ENCODE results near the gene CAPZA1.

CAPZA1 gene

DNA sequence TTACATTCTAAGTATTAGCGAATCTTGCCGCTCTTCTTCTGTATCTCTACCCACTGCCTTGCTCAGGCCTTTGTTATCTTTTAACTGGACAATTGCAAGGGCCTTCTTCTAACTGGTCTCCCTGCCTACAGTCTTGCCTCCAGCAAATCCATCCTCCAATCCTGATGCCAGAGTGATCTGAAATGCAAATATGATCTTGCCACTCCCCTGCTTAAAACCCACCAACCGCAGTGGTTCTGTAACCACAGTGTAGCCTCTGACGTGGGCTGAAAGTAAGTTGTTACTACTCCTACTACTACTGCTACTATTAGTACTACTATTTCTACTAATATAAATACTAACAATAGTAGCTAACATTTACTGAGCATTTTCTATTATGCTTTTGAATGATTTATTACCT lies 67.2 kb downstream of the CAPZA1 start:
- Histone ChIP-seq H3K4me1 (ENCODE audit: low read length) (no peaks in the 10 kb centered on the region), H4K20me1 (ENCODE audit: insufficient read depth, low read length) (no peaks in the 10 kb centered on the region), H3K79me2 (ENCODE audit: low read length) (no peaks in the 10 kb centered on the region), H3K27ac (ENCODE audit: low read length) (no peak overlapping the region), H3K36me3 (replicated peaks; ENCODE audit: low read depth, low read length) (no peaks in the 10 kb centered on the region), H3K27me3 (ENCODE audit: low read depth, low read length) (no peaks in the 10 kb centered on the region), H3K9me3 (ENCODE audit: insufficient read depth, low read length) (no peaks in the 10 kb centered on the region), H3K9ac (ENCODE audit: low read length) (no peak overlapping the region), H3K4me3 (ENCODE audit: low read length) (no peak overlapping the region), H2AFZ (ENCODE audit: low read depth, low read length) (no peak overlapping the region), H3K4me2 (ENCODE audit: low read length) (no peak overlapping the region)
- no peak for TF ChIP-seq EZH2phosphoT487 (IDR thresholded peaks at IDR 0.05; ENCODE audit: low read depth)
- TF ChIP-seq, protein P1, sequence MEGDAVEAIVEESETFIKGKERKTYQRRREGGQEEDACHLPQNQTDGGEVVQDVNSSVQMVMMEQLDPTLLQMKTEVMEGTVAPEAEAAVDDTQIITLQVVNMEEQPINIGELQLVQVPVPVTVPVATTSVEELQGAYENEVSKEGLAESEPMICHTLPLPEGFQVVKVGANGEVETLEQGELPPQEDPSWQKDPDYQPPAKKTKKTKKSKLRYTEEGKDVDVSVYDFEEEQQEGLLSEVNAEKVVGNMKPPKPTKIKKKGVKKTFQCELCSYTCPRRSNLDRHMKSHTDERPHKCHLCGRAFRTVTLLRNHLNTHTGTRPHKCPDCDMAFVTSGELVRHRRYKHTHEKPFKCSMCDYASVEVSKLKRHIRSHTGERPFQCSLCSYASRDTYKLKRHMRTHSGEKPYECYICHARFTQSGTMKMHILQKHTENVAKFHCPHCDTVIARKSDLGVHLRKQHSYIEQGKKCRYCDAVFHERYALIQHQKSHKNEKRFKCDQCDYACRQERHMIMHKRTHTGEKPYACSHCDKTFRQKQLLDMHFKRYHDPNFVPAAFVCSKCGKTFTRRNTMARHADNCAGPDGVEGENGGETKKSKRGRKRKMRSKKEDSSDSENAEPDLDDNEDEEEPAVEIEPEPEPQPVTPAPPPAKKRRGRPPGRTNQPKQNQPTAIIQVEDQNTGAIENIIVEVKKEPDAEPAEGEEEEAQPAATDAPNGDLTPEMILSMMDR (IDR thresholded peaks at IDR 0.05; ENCODE audit: low read depth, low read length): no peak

DNA sequence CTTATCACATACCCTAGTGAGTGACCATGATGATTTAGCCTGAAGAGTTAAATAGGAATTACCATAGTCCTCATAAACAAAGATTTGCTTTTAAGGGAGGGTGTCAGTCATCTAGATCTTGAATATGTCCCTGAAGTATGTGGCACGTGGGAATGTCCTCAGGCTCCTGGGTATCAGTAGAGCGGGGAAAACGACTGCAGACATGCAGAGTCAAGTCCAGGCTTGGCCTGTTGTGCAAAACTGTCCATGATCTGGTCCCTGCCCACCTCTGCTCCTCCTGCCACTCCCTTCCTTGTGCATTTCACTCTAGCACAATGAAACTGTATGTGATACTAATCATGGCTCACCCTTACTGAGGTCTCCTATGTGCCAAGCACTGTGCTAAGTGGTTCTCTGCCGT lies 67.7 kb downstream of the CAPZA1 start:
- Histone ChIP-seq H3K9me3 (ENCODE audit: insufficient read depth, low read length) (no peaks in the 10 kb centered on the region), H4K20me1 (ENCODE audit: insufficient read depth, low read length) (no peaks in the 10 kb centered on the region), H3K9ac (ENCODE audit: low read length) (no peak overlapping the region), H3K27ac (ENCODE audit: low read length) (no peak overlapping the region), H3K79me2 (ENCODE audit: low read length) (no peaks in the 10 kb centered on the region), H2AFZ (ENCODE audit: low read depth, low read length) (no peak overlapping the region), H3K4me2 (ENCODE audit: low read length) (no peak overlapping the region), H3K4me1 (ENCODE audit: low read length) (no peaks in the 10 kb centered on the region), H3K36me3 (replicated peaks; ENCODE audit: low read depth, low read length) (no peaks in the 10 kb centered on the region), H3K27me3 (ENCODE audit: low read depth, low read length) (no peaks in the 10 kb centered on the region), H3K4me3 (ENCODE audit: low read length) (no peak overlapping the region)
- TF ChIP-seq, protein P1 (IDR thresholded peaks at IDR 0.05; ENCODE audit: low read depth, low read length): no peak
- no peak for TF ChIP-seq EZH2phosphoT487 (IDR thresholded peaks at IDR 0.05; ENCODE audit: low read depth)

DNA sequence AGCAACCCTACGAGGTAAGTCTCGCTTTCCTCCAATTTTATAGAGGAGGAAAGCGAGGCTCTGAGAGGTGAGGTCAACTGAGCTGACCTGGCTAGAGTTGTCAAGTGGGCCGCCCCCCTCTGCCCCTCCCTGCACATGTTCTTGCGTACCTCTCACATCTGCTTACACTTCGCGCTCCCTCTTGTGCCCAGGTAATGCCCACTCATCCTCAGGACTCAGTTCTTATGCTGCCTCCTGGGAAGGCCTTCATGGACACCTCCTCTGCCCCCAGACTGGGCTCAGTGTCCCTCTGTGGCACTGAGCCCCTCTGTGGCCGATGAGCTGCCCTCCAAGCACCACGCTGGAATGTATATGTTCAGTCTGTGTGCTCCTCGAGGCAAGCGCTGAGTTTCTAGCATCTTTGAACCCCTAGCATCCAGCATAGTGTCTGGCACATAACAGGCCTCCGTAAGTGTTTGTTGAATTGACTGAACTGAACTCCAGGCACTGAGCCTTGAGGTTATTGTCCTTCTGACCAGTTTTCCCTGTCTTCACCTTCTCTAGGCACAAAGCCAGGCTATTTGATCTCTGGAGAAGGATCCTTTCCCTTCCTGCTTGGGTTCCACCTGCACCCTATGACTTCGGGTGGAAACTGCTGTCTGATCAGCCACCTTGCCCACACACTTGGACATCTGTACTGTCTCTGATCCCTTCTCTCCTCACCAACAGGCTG lies 68.3 kb downstream of the CAPZA1 start:
- Histone ChIP-seq H3K9ac (ENCODE audit: low read length) (no peak overlapping the region), H3K79me2 (ENCODE audit: low read length) (no peaks in the 10 kb centered on the region), H3K4me3 (ENCODE audit: low read length) (no peak overlapping the region)

DNA sequence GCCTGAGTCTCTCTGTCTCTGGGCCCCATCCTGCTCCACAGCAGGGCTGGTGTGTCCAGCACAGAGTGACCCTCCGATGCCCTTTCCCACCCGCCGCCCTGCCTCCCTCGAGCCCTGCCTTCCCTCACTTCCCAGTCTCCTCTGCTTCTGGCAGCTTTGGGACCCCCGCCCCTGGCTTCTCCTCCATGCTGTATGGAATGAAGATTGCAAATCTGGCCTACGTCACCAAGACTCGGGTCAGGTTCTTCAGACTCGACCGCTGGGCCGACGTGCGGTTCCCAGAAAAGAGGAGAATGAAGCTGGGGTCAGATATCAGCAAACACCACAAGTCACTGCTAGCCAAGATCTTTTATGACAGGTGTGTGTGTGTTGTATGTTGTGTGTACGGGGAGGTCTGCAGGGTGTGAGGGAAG lies 69.2 kb downstream of the CAPZA1 start:
- Histone ChIP-seq H3K4me3 (ENCODE audit: low read length) (no peak overlapping the region), H3K79me2 (ENCODE audit: low read length) (no peaks in the 10 kb centered on the region), H3K27me3 (ENCODE audit: low read depth, low read length) (no peaks in the 10 kb centered on the region), H2AFZ (ENCODE audit: low read depth, low read length) (no peak overlapping the region), H3K4me2 (ENCODE audit: low read length) (no peak overlapping the region), H3K9ac (ENCODE audit: low read length) (no peak overlapping the region), H3K27ac (ENCODE audit: low read length) (no peak overlapping the region), H3K9me3 (ENCODE audit: insufficient read depth, low read length) (no peaks in the 10 kb centered on the region), H4K20me1 (ENCODE audit: insufficient read depth, low read length) (no peaks in the 10 kb centered on the region), H3K36me3 (replicated peaks; ENCODE audit: low read depth, low read length) (no peaks in the 10 kb centered on the region), H3K4me1 (ENCODE audit: low read length) (no peaks in the 10 kb centered on the region)
- TF ChIP-seq, protein P1 (IDR thresholded peaks at IDR 0.05; ENCODE audit: low read depth, low read length): no peak
- TF ChIP-seq EZH2phosphoT487 (IDR thresholded peaks at IDR 0.05; ENCODE audit: low read depth): no peak

More for the DNA sequence above, 68.3 kb downstream of the CAPZA1 start:
- no peaks in the 10 kb centered on the region for H3K4me1 ChIP-seq (ENCODE audit: low read length)
- no peaks in the 10 kb centered on the region for H4K20me1 ChIP-seq (ENCODE audit: insufficient read depth, low read length)
- TF ChIP-seq, protein P1 (IDR thresholded peaks at IDR 0.05; ENCODE audit: low read depth, low read length): no peak
- TF ChIP-seq EZH2phosphoT487 (IDR thresholded peaks at IDR 0.05; ENCODE audit: low read depth): no peak
- no peak overlapping the region for H3K27ac ChIP-seq (ENCODE audit: low read length)
- no peaks in the 10 kb centered on the region for H3K36me3 ChIP-seq (replicated peaks; ENCODE audit: low read depth, low read length)
- no peaks in the 10 kb centered on the region for H3K27me3 ChIP-seq (ENCODE audit: low read depth, low read length)
- no peak overlapping the region for H2AFZ ChIP-seq (ENCODE audit: low read depth, low read length)
- H3K9me3 ChIP-seq (ENCODE audit: insufficient read depth, low read length): no peaks in the 10 kb centered on the region
- H3K4me2 ChIP-seq (ENCODE audit: low read length): no peak overlapping the region

All from OCI-LY3 (cell line).